Endothelial cell of umbilical vein (primary cell): ENCODE results near the gene ASTE1. TPM values are rescaled to one million over a fixed set of nuclear protein-coding genes. Genes with fewer than 3 reads are reported as not detected.

Experiments used
- BruUV-seq: library from RNA; stranded (reverse); fragments of 400-500 nt; replicated peaks from 2 replicates; lab custom pipeline; 2021; lab: Mats Ljungman, UMichigan
- CTCF ChIA-PET: fragments of 300-600, 350-600 bp; sonication (Branson Sonifier 250); formaldehyde crosslinking; loops from one replicate; lab custom pipeline; 2021; ENCODE audit warnings: antibody characterized with exemption, inconsistent platforms; lab: Charles Lee
- POLR2A ChIA-PET: fragments of 300-600, 350-600 bp; sonication (Branson Sonifier 250); formaldehyde crosslinking; loops from one replicate; lab custom pipeline; 2021; ENCODE audit warnings: antibody characterized with exemption, inconsistent platforms; lab: Charles Lee
- DNase-seq: peaks from one replicate; pipeline ENCODE4 v3.0.0-alpha.2; 2011; ENCODE audit warnings: low read depth, low spot score
- FAIRE-seq: peaks from 2 replicates; lab custom pipeline; 2011; peaks lifted over from hg19 to GRCh38; lab: Jason Lieb, UNC
- H2AFZ ChIP-seq: 2 replicates; pipeline ENCODE4 v1.6.0; 2012; ENCODE audit warnings: low read depth, low read length, control low read depth, inconsistent platforms
- H3K27ac ChIP-seq: 2 replicates; pipeline ENCODE4 v1.5.1; 2011; ENCODE audit warnings: low read depth, mild to moderate bottlenecking, control low read depth, low read length, moderate library complexity; ENCODE audit not compliant: insufficient read depth
- H3K27me3 ChIP-seq, 2 experiments: 2 replicates each; pipeline versions ENCODE4 v1.6.0 to v1.6.1; 2011; ENCODE audit warnings: low read length in 2 of 2, mixed read lengths in 1 of 2; ENCODE audit not compliant: control insufficient read depth in 2 of 2, insufficient read depth in 2 of 2
- H3K36me3 ChIP-seq, 2 experiments: 2 replicates in 1 of 2; 3 replicates in 1 of 2; pipeline ENCODE4 v1.5.1; 2011; ENCODE audit warnings: low read length in 2 of 2, mild to moderate bottlenecking in 1 of 2, moderate library complexity in 1 of 2; ENCODE audit not compliant: control insufficient read depth in 2 of 2, insufficient read depth in 2 of 2; ENCODE audit errors: extremely low read depth in 1 of 2
- H3K4me1 ChIP-seq: 3 replicates; pipeline ENCODE4 v1.5.1; 2011; ENCODE audit warnings: mild to moderate bottlenecking, low read length; ENCODE audit not compliant: control insufficient read depth, insufficient read depth; ENCODE audit errors: extremely low read depth
- H3K4me2 ChIP-seq: 2 replicates; pipeline ENCODE4 v1.6.1; 2011; ENCODE audit warnings: low read length, control low read depth, mixed read lengths; ENCODE audit not compliant: insufficient read depth
- H3K4me3 ChIP-seq, 3 experiments: fragments of 200-600 bp in 1 of 3; sonication (generic), shearing (Covaris generic) in 1 of 3; replicated peaks in 1 of 3; 2 replicates each; pipeline ENCODE4 v1.5.1; 2011 to 2016; ENCODE audit warnings: control low read depth in 3 of 3, low read length in 3 of 3, mild to moderate bottlenecking in 2 of 3, inconsistent platforms in 1 of 3, low read depth in 1 of 3, moderate library complexity in 1 of 3; ENCODE audit not compliant: insufficient read depth in 1 of 3
- H3K79me2 ChIP-seq: 2 replicates; pipeline ENCODE4 v1.6.0; 2012; ENCODE audit warnings: low read length, inconsistent platforms; ENCODE audit not compliant: control insufficient read depth, insufficient read depth
- H3K9ac ChIP-seq: replicated peaks from 2 replicates; pipeline ENCODE3; 2011; ENCODE audit warnings: low read length, control low read depth; ENCODE audit not compliant: insufficient read depth; ENCODE audit errors: extremely low read depth
- H3K9me1 ChIP-seq: replicated peaks from 3 replicates; pipeline ENCODE4 v1.6.0; 2011; ENCODE audit warnings: mild to moderate bottlenecking, low read length; ENCODE audit not compliant: control insufficient read depth, insufficient read depth; ENCODE audit errors: extremely low read depth
- H3K9me3 ChIP-seq: replicated peaks from 2 replicates; pipeline ENCODE4 v1.5.1; 2012; ENCODE audit warnings: low read length, inconsistent platforms; ENCODE audit not compliant: control insufficient read depth, insufficient read depth
- H4K20me1 ChIP-seq: replicated peaks from 2 replicates; pipeline ENCODE3; 2011; ENCODE audit warnings: mild to moderate bottlenecking, low read length; ENCODE audit not compliant: control insufficient read depth, insufficient read depth; ENCODE audit errors: extremely low read depth
- CTCF ChIP-seq, 2 donors: IDR thresholded peaks; 1 replicate in 1 of 2; 2 replicates in 1 of 2; pipeline ENCODE4 v1.5.1; 2011; ENCODE audit warnings: low read length in 2 of 2, mild to moderate bottlenecking in 2 of 2, moderate library complexity in 2 of 2, control low read depth in 1 of 2, inconsistent platforms in 1 of 2, low read depth in 1 of 2; ENCODE audit not compliant: insufficient read depth in 1 of 2; ENCODE audit errors: extremely low read depth in 1 of 2
- EZH2 ChIP-seq: IDR thresholded peaks from 2 replicates; pipeline ENCODE4 v1.6.1; 2012; ENCODE audit warnings: borderline replicate concordance, low read depth, mild to moderate bottlenecking, moderate library complexity, low read length, inconsistent platforms; ENCODE audit not compliant: severe bottlenecking
- FOS ChIP-seq: IDR thresholded peaks from 2 replicates; pipeline ENCODE4 v1.6.1; 2011; ENCODE audit warnings: mild to moderate bottlenecking, low read length, moderate library complexity, borderline replicate concordance; ENCODE audit not compliant: insufficient read depth
- GATA2 ChIP-seq: IDR thresholded peaks from 2 replicates; pipeline ENCODE4 v1.7.0; 2011; ENCODE audit warnings: low read depth, mild to moderate bottlenecking, moderate library complexity, mixed read lengths, low read length; ENCODE audit not compliant: insufficient read length, insufficient read depth
- JUN ChIP-seq: IDR thresholded peaks from 2 replicates; pipeline ENCODE4 v1.6.1; 2011; ENCODE audit warnings: borderline replicate concordance, low read depth; ENCODE audit not compliant: insufficient read length, insufficient read depth
- MAX ChIP-seq: IDR thresholded peaks from 2 replicates; pipeline ENCODE4 v1.6.1; 2011; ENCODE audit not compliant: insufficient read depth, insufficient read length
- MYC ChIP-seq: IDR thresholded peaks from one replicate; pipeline ENCODE4 v1.6.1; 2011; ENCODE audit warnings: mild to moderate bottlenecking, low read depth, low read length
- POLR2A ChIP-seq: IDR thresholded peaks from 2 replicates; pipeline ENCODE4 v1.6.1; 2012; ENCODE audit warnings: low read depth, mild to moderate bottlenecking, control low read depth, low read length
- POLR2AphosphoS5 ChIP-seq: IDR thresholded peaks from 2 replicates; pipeline ENCODE4 v1.6.1; 2012; ENCODE audit warnings: low read depth, mild to moderate bottlenecking, control low read depth, low read length, moderate library complexity; ENCODE audit not compliant: insufficient read depth
- dilution Hi-C: fragments of 300-500 bp; cut with MboI; formaldehyde crosslinking; loops from one replicate; pipeline ENCODE4 v1.15.0; 2019; ENCODE audit warnings: low sequenced_read_pairs; ENCODE audit not compliant: extremely low pct_ligation_motif_present
- intact Hi-C: fragments of 100-400 bp; cut with micrococcal nuclease; formaldehyde crosslinking; loops from one replicate; pipeline ENCODE4 v1.10.0; 2022
- polyA plus RNA-seq, 4 experiments: library from polyadenylated mRNA; depleted of rRNA in 3 of 4; stranded (reverse) in 3 of 4; unstranded in 1 of 4; fragments of >200 nt; gene quantifications; 2 replicates each; pipeline versions ENCODE4 v1.2.1 to v1.2.3, GENCODE V29; 2011 to 2012; ENCODE audit warnings: missing spikeins in 1 of 4
- total RNA-seq: library from RNA; stranded (reverse); gene quantifications from 2 replicates; pipeline ENCODE4 v1.2.3, GENCODE V29; 2021

The ASTE1 gene
- total and polyA plus RNA-seq, 2 donors (not counting 3 experiments of a cell fraction or from before 2014, with no cell fraction given) = 4.1 to 6.7 TPM

- H3K9me1 ChIP-seq = no peaks in the 10 kb centered on the region
- H3K27ac ChIP-seq = no peak overlapping the region
- ChIA-PET CTCF (interaction anchor here (1.0 kb wide), 1 partner anchor 991 kb away, joined by 3 read pairs; no protein-coding TSS in a partner anchor), POLR2A (no interaction called here)
- H3K36me3 ChIP-seq = no peaks in the 10 kb centered on the region
- no peaks in the 10 kb centered on the region for H3K27me3 ChIP-seq
- no peak overlapping the region for H2AFZ ChIP-seq
- dilution Hi-C loops (no loop called here), intact Hi-C loops (no loop called here)
- BruUV-seq = no TSS peak
- no peaks in the 10 kb centered on the region for H4K20me1 ChIP-seq
- no peak overlapping the region for H3K4me3 ChIP-seq
- no peak for TF ChIP-seq FOS
- no peak for TF ChIP-seq EZH2
- no peak for TF ChIP-seq POLR2A
- no peak for TF ChIP-seq JUN
- TF ChIP-seq GATA2 = no peak
- no peak for TF ChIP-seq POLR2AphosphoS5
- no peak for TF ChIP-seq MAX
- no peak for TF ChIP-seq MYC
- no peak for TF ChIP-seq CTCF (IDR thresholded peaks at IDR 0.05; ENCODE audit: extremely low read depth in 1 of 2, insufficient read depth in 1 of 2, low read depth in 1 of 2, low read length in 2 of 2)
- DNase-seq = no peak
- no peak overlapping the region for H3K9ac ChIP-seq
- no peaks in the 10 kb centered on the region for H3K9me3 ChIP-seq
- H3K4me2 ChIP-seq = no peak overlapping the region
- no peaks in the 10 kb centered on the region for H3K4me1 ChIP-seq
- no peak for FAIRE-seq
- no peaks in the 10 kb centered on the region for H3K79me2 ChIP-seq
Measured at GRCh38 chr3:131038326-131038725, 11.7 kb upstream of the ASTE1 start.
